ENCODE results near the gene MTA2.

The MTA2 gene

GRCh38 chr11:62546244-62546928, 55.3 kb downstream of the MTA2 start, which contains the start of gene AHNAK:
AHNAK (minus strand) TSS chr11:62546806; CDS start chr11:62536098, 10,708 bp downstream.
- peak; percentile 76 for DNase-seq (ENCODE audit: low read depth)

GRCh38 chr11:62545437-62546243, 56.0 kb downstream of the MTA2 start:
- DNase-seq (ENCODE audit: low read depth): peak; percentile 94

- peak; percentile 58 for DNase-seq (ENCODE audit: low read depth)
These were observed 56.9 kb downstream of the MTA2 start for GRCh38 chr11:62544581-62545436.

- DNase-seq (ENCODE audit: low read depth): peak; percentile 47
These were observed 57.8 kb downstream of the MTA2 start for GRCh38 chr11:62543680-62544444.
